Panc1 (cell line): ENCODE measurements around the gene NMD3. TPM values are rescaled to one million over a fixed set of nuclear protein-coding genes. Genes with fewer than 3 reads are reported as not detected.
"Not testable (repeated sequence)": the region's sequence is repeated elsewhere in the genome, so short reads cannot be mapped to it uniquely, and the experiment has no call there.

Experiments used
- ATAC-seq: fragments of 200-7000 bp; cut with Tn5 transposase; 2 replicates; pipeline ENCODE4 v1.9.1; 2020; ENCODE audit warnings: mild to moderate bottlenecking, moderate library complexity
- BruUV-seq: library from RNA; stranded (reverse); fragments of 400-500 nt; replicated peaks from 2 replicates; lab custom pipeline; 2021; lab: Mats Ljungman, UMichigan
- CTCF ChIA-PET: fragments of 300-600 bp; sonication (Branson Sonifier 250); formaldehyde crosslinking; loops from one replicate; lab custom pipeline; 2022; ENCODE audit warnings: antibody characterized with exemption; lab: Charles Lee
- POLR2A ChIA-PET: fragments of 300-600 bp; sonication (Branson Sonifier 250); formaldehyde crosslinking; loops from one replicate; lab custom pipeline; 2022; ENCODE audit warnings: antibody characterized with exemption; lab: Charles Lee
- DNase-seq: peaks from one replicate; pipeline ENCODE4 v3.0.0-alpha.2; 2010; ENCODE audit warnings: low read depth, low spot score
- H3K27ac ChIP-seq: 2 replicates; pipeline ENCODE4 v1.5.1; 2011; ENCODE audit warnings: mild to moderate bottlenecking, low read length, inconsistent platforms
- H3K27me3 ChIP-seq: fragments of 200-500 bp; sonication (Bioruptor generic); 2 replicates; pipeline ENCODE4 v1.6.0; 2014; ENCODE audit warnings: low read length, inconsistent platforms; ENCODE audit not compliant: control insufficient read depth, insufficient read depth
- H3K36me3 ChIP-seq: fragments of 200-500 bp; sonication (Bioruptor generic); 2 replicates; pipeline ENCODE4 v1.5.1; 2014; ENCODE audit warnings: inconsistent platforms, mild to moderate bottlenecking, low read length, moderate library complexity; ENCODE audit not compliant: control insufficient read depth, insufficient read depth
- H3K4me1 ChIP-seq: 2 replicates; pipeline ENCODE4 v1.5.1; 2011; ENCODE audit warnings: inconsistent platforms, mild to moderate bottlenecking, low read length, moderate library complexity; ENCODE audit not compliant: control insufficient read depth, insufficient read depth
- H3K4me3 ChIP-seq, 2 experiments: 2 replicates each; pipeline ENCODE4 v1.5.1; 2011 to 2012; ENCODE audit warnings: low read depth in 2 of 2, low read length in 2 of 2, mild to moderate bottlenecking in 2 of 2, inconsistent platforms in 1 of 2, moderate library complexity in 1 of 2
- H3K9me3 ChIP-seq: fragments of 200-500 bp; sonication (Bioruptor generic); 2 replicates; pipeline ENCODE4 v1.5.1; 2014; ENCODE audit warnings: low read depth, mild to moderate bottlenecking, inconsistent platforms, low read length, moderate library complexity; ENCODE audit not compliant: control insufficient read depth, insufficient read depth
- POLR2AphosphoS5 ChIP-seq: IDR thresholded peaks from 2 replicates; pipeline ENCODE4 v1.6.1; 2012; ENCODE audit warnings: mild to moderate bottlenecking, low read depth, low read length, moderate library complexity
- REST ChIP-seq, 2 experiments: IDR thresholded peaks; 2 replicates each; pipeline ENCODE4 v1.6.1; 2011 to 2012; ENCODE audit warnings: low read depth in 2 of 2, control low read depth in 1 of 2, low read length in 1 of 2, mild to moderate bottlenecking in 1 of 2, moderate library complexity in 1 of 2; ENCODE audit not compliant: insufficient read depth in 1 of 2
- SIN3A ChIP-seq: IDR thresholded peaks from 2 replicates; pipeline ENCODE4 v1.6.1; 2012; ENCODE audit warnings: low read depth, mild to moderate bottlenecking, low read length, moderate library complexity, borderline replicate concordance; ENCODE audit not compliant: insufficient read depth
- TCF7L2 ChIP-seq: IDR thresholded peaks from 2 replicates; pipeline ENCODE4 v1.6.1; 2011; ENCODE audit warnings: mild to moderate bottlenecking, low read depth, low read length, inconsistent platforms
- in situ Hi-C: cut with HindIII; loops from 2 replicates; pipeline ENCODE4 v1.10.0; 2016; ENCODE audit warnings: low sequenced_read_pairs, low pct_unique_long_range_greater_than_20kb
- intact Hi-C: fragments of 100-400 bp; cut with micrococcal nuclease; formaldehyde crosslinking; loops from one replicate; pipeline ENCODE4 v1.10.0; 2022; ENCODE audit not compliant: unreplicated experiment
- total RNA-seq: library from RNA; stranded (reverse); gene quantifications from one replicate; pipeline ENCODE4 v1.2.1, GENCODE V29; 2021; ENCODE audit not compliant: unreplicated experiment
- TF ChIP-seq, protein P1 (sequence below): fragments of 450-650 bp; IDR thresholded peaks from 2 replicates; pipeline ENCODE4 v1.5.1; 2017; ENCODE audit warnings: mild to moderate bottlenecking

Gene NMD3
- total RNA-seq, 1 experiment from 2014 or later: 64.6 TPM

- CTCF ChIA-PET: no interaction called here
- ATAC-seq (no peak), DNase-seq (no peak)
- Histone ChIP-seq H3K9me3 (peaks cover 6% of the 10 kb centered on the region; the same call in 1 of the 2 replicates), H3K4me3 (no peak overlapping the region), H3K36me3 (no peaks in the 10 kb centered on the region), H3K4me1 (no peaks in the 10 kb centered on the region), H3K27me3 (no peaks in the 10 kb centered on the region), H3K27ac (no peak overlapping the region)
- in situ Hi-C loops (no loop called here), intact Hi-C loops (no loop called here)
- TF ChIP-seq, protein P1, sequence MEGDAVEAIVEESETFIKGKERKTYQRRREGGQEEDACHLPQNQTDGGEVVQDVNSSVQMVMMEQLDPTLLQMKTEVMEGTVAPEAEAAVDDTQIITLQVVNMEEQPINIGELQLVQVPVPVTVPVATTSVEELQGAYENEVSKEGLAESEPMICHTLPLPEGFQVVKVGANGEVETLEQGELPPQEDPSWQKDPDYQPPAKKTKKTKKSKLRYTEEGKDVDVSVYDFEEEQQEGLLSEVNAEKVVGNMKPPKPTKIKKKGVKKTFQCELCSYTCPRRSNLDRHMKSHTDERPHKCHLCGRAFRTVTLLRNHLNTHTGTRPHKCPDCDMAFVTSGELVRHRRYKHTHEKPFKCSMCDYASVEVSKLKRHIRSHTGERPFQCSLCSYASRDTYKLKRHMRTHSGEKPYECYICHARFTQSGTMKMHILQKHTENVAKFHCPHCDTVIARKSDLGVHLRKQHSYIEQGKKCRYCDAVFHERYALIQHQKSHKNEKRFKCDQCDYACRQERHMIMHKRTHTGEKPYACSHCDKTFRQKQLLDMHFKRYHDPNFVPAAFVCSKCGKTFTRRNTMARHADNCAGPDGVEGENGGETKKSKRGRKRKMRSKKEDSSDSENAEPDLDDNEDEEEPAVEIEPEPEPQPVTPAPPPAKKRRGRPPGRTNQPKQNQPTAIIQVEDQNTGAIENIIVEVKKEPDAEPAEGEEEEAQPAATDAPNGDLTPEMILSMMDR: no peak
- TF ChIP-seq TCF7L2 (no peak), REST (IDR thresholded peaks at IDR 0.05; ENCODE audit: insufficient read depth in 1 of 2, low read depth in 2 of 2, low read length in 1 of 2) (no peak), SIN3A (no peak), POLR2AphosphoS5 (no peak)
- no TSS peak for BruUV-seq
- POLR2A ChIA-PET: no interaction called here
These were observed 54.8 kb downstream of the NMD3 start for GRCh38 chr3:161275919-161276318.

DNA sequence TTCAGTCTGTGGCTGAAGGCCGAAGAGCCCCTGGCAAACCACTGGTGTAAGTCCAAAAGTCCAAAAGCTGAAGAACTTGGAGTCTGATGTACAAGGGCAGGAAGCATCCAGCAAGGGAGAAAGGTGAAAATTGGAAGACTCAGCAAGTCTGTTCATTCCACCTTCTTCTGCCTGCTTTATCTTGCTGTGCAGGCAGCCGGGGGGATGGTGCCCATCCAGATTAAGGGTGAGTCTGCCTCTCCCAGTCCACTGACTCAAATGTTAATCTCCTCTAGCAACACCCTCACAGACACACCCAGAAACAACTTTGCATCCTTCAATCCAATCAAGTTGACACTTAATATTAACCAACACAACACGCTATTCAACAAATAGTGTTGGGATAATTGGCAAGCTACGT, 61.3 kb downstream of the NMD3 start:
- DNase-seq, H3K9me3 ChIP-seq, H3K27ac ChIP-seq, CTCF ChIA-PET, H3K36me3 ChIP-seq, in situ Hi-C loops, ATAC-seq, intact Hi-C loops, BruUV-seq, H3K4me3 ChIP-seq, H3K4me1 ChIP-seq, H3K27me3 ChIP-seq: not testable (repeated sequence)
- POLR2A ChIA-PET: interaction anchor here (0.7 kb wide), 1 partner anchor 303 kb away, joined by 3 read pairs; no protein-coding TSS in a partner anchor

GRCh38 chr3:161284989-161285388, 63.9 kb downstream of the NMD3 start:
- no peaks in the 10 kb centered on the region for H3K36me3 ChIP-seq
- H3K27me3 ChIP-seq: no peaks in the 10 kb centered on the region
- DNase-seq (no peak), ATAC-seq (no peak)
- POLR2A ChIA-PET: no interaction called here
- intact Hi-C loops (no loop called here), in situ Hi-C loops (no loop called here)
- TF ChIP-seq TCF7L2: no peak
- TF ChIP-seq REST (IDR thresholded peaks at IDR 0.05; ENCODE audit: insufficient read depth in 1 of 2, low read depth in 2 of 2, low read length in 1 of 2): no peak
- no peak for TF ChIP-seq SIN3A
- no peak for TF ChIP-seq POLR2AphosphoS5
- TF ChIP-seq, protein P1: no peak
- H3K4me1 ChIP-seq: no peaks in the 10 kb centered on the region
- BruUV-seq: no TSS peak
- no peak overlapping the region for H3K4me3 ChIP-seq
- CTCF ChIA-PET: no interaction called here
- H3K27ac ChIP-seq: no peak overlapping the region
- H3K9me3 ChIP-seq: no peaks in the 10 kb centered on the region
